ENCODE results near the gene NDFIP1. TPM values are rescaled to one million over a fixed set of nuclear protein-coding genes. Genes with fewer than 3 reads are reported as not detected.

NDFIP1 gene
- total and polyA plus RNA-seq, 2 of the 13 experiments (the other 11 are each of a cell fraction or from before 2014, with no cell fraction given), result 12.4 to 15.7 TPM

- Histone ChIP-seq H3K36me3 (replicated peaks in 1 of 2; ENCODE audit: control insufficient read depth in 1 of 2, insufficient read depth in 2 of 2, low read length in 2 of 2) (no peaks in the 10 kb centered on the region), H4K20me1 (ENCODE audit: insufficient read depth, low read length) (no peaks in the 10 kb centered on the region), H3K4me1 (ENCODE audit: insufficient read depth, low read length) (peaks cover 25% of the 10 kb centered on the region), H3K27me3 (ENCODE audit: control insufficient read depth in 1 of 2, insufficient read depth in 2 of 2, low read length in 2 of 2) (no peaks in the 10 kb centered on the region), H3K4me2 (ENCODE audit: low read depth, low read length) (no peak overlapping the region), H3K9me3 (ENCODE audit: low read length) (no peaks in the 10 kb centered on the region), H3K9ac (ENCODE audit: insufficient read depth, low read depth, low read length) (no peak overlapping the region), H3K27ac (ENCODE audit: extremely low read length, insufficient read depth, low read length) (no peak overlapping the region), H2AFZ (ENCODE audit: low read length) (no peak overlapping the region), H3K4me3 (replicated peaks in 1 of 3; ENCODE audit: insufficient read depth in 1 of 3, low read depth in 2 of 3, low read length in 3 of 3) (no peak overlapping the region), H3K79me2 (ENCODE audit: insufficient read depth, low read length) (no peaks in the 10 kb centered on the region)
- no peak for TF ChIP-seq TRAFD1 (CRISPR knock-in tag; IDR thresholded peaks at IDR 0.05; ENCODE audit: borderline replicate concordance)
- no peak for TF ChIP-seq ATF3 (CRISPR knock-in tag; IDR thresholded peaks at IDR 0.05)
- no peak for TF ChIP-seq ELF4 (CRISPR knock-in tag; IDR thresholded peaks at IDR 0.05; ENCODE audit: borderline replicate concordance)
- TF ChIP-seq MTF2 (CRISPR knock-in tag; IDR thresholded peaks at IDR 0.05; ENCODE audit: borderline replicate concordance), result no peak
- no peak for TF ChIP-seq PCBP1 (IDR thresholded peaks at IDR 0.05; ENCODE audit: borderline replicate concordance, low read depth, low read length)
- no peak for TF ChIP-seq RCOR2 (CRISPR knock-in tag; IDR thresholded peaks at IDR 0.05)
- no peak for TF ChIP-seq EHMT2 (IDR thresholded peaks at IDR 0.05; ENCODE audit: borderline replicate concordance, low read depth, low read length)
- TF ChIP-seq TARDBP (CRISPR knock-in tag; IDR thresholded peaks at IDR 0.05), result no peak
- no peak for TF ChIP-seq ZNF558 (CRISPR knock-in tag; IDR thresholded peaks at IDR 0.05; ENCODE audit: borderline replicate concordance)
- no peak for TF ChIP-seq GATAD2A (CRISPR knock-in tag; IDR thresholded peaks at IDR 0.05)
- no peak for TF ChIP-seq CREB3 (CRISPR knock-in tag; IDR thresholded peaks at IDR 0.05)
- no peak for TF ChIP-seq ATF7-NPFF (CRISPR knock-in tag; IDR thresholded peaks at IDR 0.05; ENCODE audit: low read depth)
- no peak for TF ChIP-seq HNRNPUL1 (IDR thresholded peaks at IDR 0.05; ENCODE audit: low read depth, low read length)
- no peak for TF ChIP-seq MLX (CRISPR knock-in tag; IDR thresholded peaks at IDR 0.05)
- no peak for TF ChIP-seq SETDB1 (CRISPR knock-in tag; IDR thresholded peaks at IDR 0.05; ENCODE audit: borderline replicate concordance)
- no peak for TF ChIP-seq PATZ1 (CRISPR knock-in tag; IDR thresholded peaks at IDR 0.05)
- no peak for TF ChIP-seq PCBP2 (optimal IDR thresholded peaks at IDR 0.05; ENCODE audit: low read depth, low read length, poor library complexity, severe bottlenecking)
- TF ChIP-seq EZH2 (conservative IDR thresholded peaks at IDR 0.05; ENCODE audit: low read depth, low read length), result no peak
- intact Hi-C loops (cut with micrococcal nuclease; ENCODE audit: unreplicated experiment) (loop anchor here (10.0 kb wide), 1 partner anchor 268 kb away; no protein-coding TSS in a partner anchor), in situ Hi-C loops (cut with HindIII; ENCODE audit: extremely low pct_ligation_motif_present, low pct_unique_long_range_greater_than_20kb) (loop anchor here (5.0 to 25.0 kb wide), 2 partner anchors 155 to 390 kb away; no protein-coding TSS in a partner anchor)
- POLR2A ChIA-PET, result no interaction called here
- FAIRE-seq, result no peak
- CTCF ChIA-PET (ENCODE audit: low intra/inter-chr PET ratio, low total read pairs), result no interaction called here
- WGBS (ENCODE audit: low lambda C conversion rate), result 95% methylated on average over 5 of the region's 5 CpGs
- no TSS peak for BruUV-seq (replicated peaks)
- no peak for ATAC-seq
- DNase-seq (ENCODE audit: low spot score), result no peak
Observed at GRCh38 chr5:142156839-142157463, 48.4 kb downstream of the NDFIP1 start.
